Thymus (tissue), 11 donors: ENCODE results near the gene CHRDL2. TPM values are rescaled to one million over a fixed set of nuclear protein-coding genes. Genes with fewer than 3 reads are reported as not detected.
A peak's percentile ranks its signal among the peaks of the same experiment; 100 is the strongest.

ENCODE experiments used
- DNase-seq, 9 donors: peaks; one replicate each; pipeline ENCODE4 v3.0.0-alpha.2; 2013; ENCODE audit warnings: low spot score in 9 of 9, low read depth in 6 of 9, missing footprints in 1 of 9
- H3K27ac ChIP-seq, 2 donors: one replicate each; pipeline ENCODE4 v1.5.1; 2013; ENCODE audit warnings: control low read depth in 1 of 2, low read depth in 1 of 2, low read length in 1 of 2, mild to moderate bottlenecking in 1 of 2, moderate library complexity in 1 of 2
- H3K27me3 ChIP-seq, 2 donors: one replicate each; pipeline ENCODE4 v1.5.1; 2013; ENCODE audit warnings: low read length in 1 of 2; ENCODE audit not compliant: control insufficient read depth in 2 of 2, insufficient read depth in 1 of 2
- H3K36me3 ChIP-seq, 2 donors: one replicate each; pipeline ENCODE4 v1.5.1; 2013; ENCODE audit warnings: low read length in 1 of 2, mild to moderate bottlenecking in 1 of 2, moderate library complexity in 1 of 2; ENCODE audit not compliant: control insufficient read depth in 2 of 2, insufficient read depth in 2 of 2
- H3K4me1 ChIP-seq, 2 donors: one replicate each; pipeline ENCODE4 v1.5.1; 2013; ENCODE audit warnings: low read length in 2 of 2; ENCODE audit not compliant: control insufficient read depth in 2 of 2, insufficient read depth in 2 of 2
- H3K4me3 ChIP-seq, 2 donors: one replicate each; pipeline ENCODE4 v1.5.1; 2013; ENCODE audit warnings: low read length in 2 of 2, control low read depth in 1 of 2, mild to moderate bottlenecking in 1 of 2
- H3K9me3 ChIP-seq, 2 donors: one replicate each; pipeline ENCODE4 v1.5.1; 2013; ENCODE audit warnings: low read length in 1 of 2, mild to moderate bottlenecking in 1 of 2; ENCODE audit not compliant: control insufficient read depth in 2 of 2, insufficient read depth in 1 of 2
- WGBS: extraction: QIAGEN DNeasy Blood & Tissue Kit; methylation state at CpG from one replicate; pipeline ENCODE4 v1.1.7; 2013; 5-methylcytosine and 5-hydroxymethylcytosine counted together
- polyA plus RNA-seq: library from polyadenylated mRNA; stranded (reverse); fragments of 200-250 nt; gene quantifications from one replicate; pipeline ENCODE4 v1.2.3, GENCODE V29; 2013
- total RNA-seq: library from RNA; stranded (reverse); fragments of 120-200 nt; gene quantifications from one replicate; pipeline ENCODE4 v1.2.4, GENCODE V29; 2013
- donor health status: healthy.

Gene CHRDL2
- total and polyA plus RNA-seq, 2 donors, result 0.30 TPM; not detected in 1

DNA sequence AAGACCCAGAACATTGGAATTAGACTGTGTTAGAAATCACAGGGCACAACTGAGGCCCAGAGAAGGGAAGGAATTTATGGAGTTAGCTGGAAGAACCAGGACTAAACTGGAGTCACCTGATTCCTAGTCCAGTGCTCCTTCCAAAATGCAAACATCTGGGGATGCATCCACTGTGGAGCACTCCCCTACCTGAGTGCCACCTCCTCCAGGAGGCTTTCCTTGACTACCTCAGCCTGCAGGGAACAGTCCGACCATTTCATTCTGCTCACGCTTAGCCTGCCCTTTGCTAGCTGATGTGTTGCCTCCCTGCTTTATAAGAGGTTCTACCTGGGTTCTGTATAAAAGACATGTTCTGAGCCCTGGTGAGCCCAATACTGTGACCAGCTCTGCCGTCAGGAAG, 24.0 kb downstream of the CHRDL2 start:
- Histone ChIP-seq H3K4me3 (no peak overlapping the region), H3K27me3 (no peaks in the 10 kb centered on the region), H3K36me3 (no peaks in the 10 kb centered on the region), H3K9me3 (no peaks in the 10 kb centered on the region), H3K27ac (no peak overlapping the region), H3K4me1 (no peaks in the 10 kb centered on the region)
- no peak for DNase-seq
- 98% methylated on average over 3 of the region's 3 CpGs for WGBS

DNA sequence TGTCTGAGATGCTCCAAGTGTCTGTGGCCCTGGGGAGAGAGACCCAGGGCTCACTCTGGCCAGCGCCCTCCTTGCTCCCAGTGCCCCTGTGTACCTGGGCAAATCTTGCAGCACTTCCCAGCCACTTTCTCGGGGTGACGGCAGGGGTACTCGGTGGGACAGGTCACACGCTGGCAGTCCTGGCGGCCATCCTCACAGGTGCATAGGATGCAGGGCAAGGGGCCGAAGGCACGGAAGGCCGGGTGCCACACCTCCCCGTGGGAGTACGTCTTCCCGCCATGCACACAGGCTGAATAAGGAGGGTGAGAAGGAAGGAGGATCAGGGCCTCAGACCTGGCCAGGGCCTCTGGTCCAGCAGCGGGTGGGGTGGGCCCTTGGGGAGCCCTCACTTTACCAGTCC, 28.0 kb downstream of the CHRDL2 start:
- H3K27me3 ChIP-seq, result no peaks in the 10 kb centered on the region
- no peaks in the 10 kb centered on the region for H3K36me3 ChIP-seq
- no peak for DNase-seq
- no peak overlapping the region for H3K4me3 ChIP-seq
- 97% methylated on average over 13 of the region's 13 CpGs for WGBS
- no peaks in the 10 kb centered on the region for H3K9me3 ChIP-seq
- no peaks in the 10 kb centered on the region for H3K4me1 ChIP-seq
- H3K27ac ChIP-seq, result no peak overlapping the region

DNA sequence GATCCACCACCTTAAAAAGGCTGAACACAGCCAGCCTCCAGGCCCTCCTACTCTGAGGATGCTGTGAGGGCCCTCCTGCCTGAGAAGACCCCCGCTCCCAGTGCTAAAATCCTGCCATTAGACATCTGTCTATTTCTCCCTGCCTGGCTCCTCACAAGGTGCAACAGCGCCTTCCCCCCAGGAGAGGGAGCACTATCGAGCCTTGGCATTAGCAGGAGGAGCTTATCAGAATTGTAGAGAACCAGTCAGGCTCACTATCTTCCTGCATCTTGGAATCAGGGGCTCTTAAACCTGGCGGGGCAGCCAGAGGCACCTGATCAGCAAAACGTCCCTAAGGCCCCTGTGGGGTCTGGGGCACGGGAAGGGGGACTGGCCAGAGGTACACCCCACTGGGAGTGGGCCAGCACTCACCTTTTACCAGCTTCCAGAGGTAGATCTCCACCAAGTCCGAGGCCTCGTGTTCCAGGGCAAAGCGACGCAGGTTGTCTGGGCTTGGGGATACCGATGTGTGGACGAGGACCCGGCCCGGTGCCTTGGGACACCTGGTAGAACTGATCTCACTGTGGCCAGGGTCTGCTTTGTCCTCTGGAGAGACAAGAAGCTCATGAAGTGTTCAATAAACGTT, 28.7 kb downstream of the CHRDL2 start:
- H3K4me3 ChIP-seq, result no peak overlapping the region
- H3K36me3 ChIP-seq, result no peaks in the 10 kb centered on the region
- H3K27ac ChIP-seq, result no peak overlapping the region
- H3K9me3 ChIP-seq, result no peaks in the 10 kb centered on the region
- peak in 8 of 9 donors; percentile 10 to 60 (median 32) for DNase-seq
- H3K4me1 ChIP-seq, result no peaks in the 10 kb centered on the region
- peaks cover 0 to 3% of the 10 kb centered on the region in 2 donors for H3K27me3 ChIP-seq
- WGBS, result 59% methylated on average over 15 of the region's 15 CpGs

DNA sequence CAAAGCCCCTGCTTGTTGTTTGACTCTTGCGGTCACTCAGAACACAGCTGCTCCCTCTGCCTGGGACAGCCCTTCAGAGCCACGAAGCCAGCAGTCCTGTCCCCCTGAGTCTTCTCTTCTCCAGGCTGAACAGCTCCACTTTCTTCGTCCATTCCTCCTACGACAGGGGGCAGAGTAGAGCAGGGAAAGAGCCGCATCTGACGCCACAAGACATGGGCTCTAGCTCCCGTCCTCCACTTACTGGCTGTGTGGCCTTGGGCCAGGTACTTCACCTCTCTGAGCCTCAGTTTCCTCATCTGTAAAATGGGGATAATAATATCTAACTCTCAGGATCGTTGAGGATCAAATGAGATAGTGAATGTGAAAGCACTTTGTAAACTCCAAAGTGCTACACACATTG, 29.9 kb downstream of the CHRDL2 start:
- Histone ChIP-seq H3K36me3 (no peaks in the 10 kb centered on the region), H3K9me3 (no peaks in the 10 kb centered on the region), H3K27me3 (peaks cover 0 to 14% of the 10 kb centered on the region in 2 donors), H3K4me1 (peaks cover 0 to 5% of the 10 kb centered on the region in 2 donors), H3K27ac (no peak overlapping the region), H3K4me3 (no peak overlapping the region)
- DNase-seq, result no peak
- 77% methylated on average over 8 of the region's 8 CpGs for WGBS

DNA sequence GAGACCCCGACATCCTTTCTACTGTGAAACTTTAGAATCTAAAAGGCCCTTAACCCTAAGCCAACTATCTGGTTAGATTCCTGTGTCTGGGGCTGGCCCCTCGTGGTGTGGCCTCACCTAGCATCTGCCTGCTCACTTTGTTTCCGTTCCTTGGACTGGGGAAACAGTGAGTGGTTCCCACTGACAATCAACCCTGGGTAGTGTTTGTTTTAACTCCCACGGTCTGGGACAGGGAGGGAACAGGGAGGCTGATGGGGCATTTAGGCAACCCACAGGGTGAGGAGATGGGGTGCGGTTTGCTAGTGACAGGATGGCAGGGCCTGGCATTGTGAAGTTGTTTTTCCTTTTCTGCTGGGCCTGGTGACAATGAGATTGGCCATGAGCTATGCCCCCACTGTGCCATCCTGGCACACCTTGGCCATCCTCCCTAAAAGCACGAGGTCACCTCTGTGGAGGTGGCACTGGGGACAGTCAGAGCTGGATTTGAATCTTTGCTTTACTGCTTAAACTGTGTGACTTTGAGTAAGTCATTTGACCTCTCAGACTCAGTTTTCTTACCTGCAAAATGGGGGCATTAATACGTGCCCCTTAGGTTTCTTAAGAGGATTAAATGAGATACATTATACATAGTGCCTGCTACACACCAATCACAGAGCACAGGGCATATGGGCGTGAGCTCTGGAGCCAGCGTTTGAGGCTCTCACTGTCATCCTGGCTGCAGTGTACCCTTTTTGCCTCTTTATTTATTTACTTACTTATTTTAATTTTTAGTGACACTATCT, 31.4 kb downstream of the CHRDL2 start:
- no peak overlapping the region for H3K4me3 ChIP-seq
- no peak for DNase-seq
- no peaks in the 10 kb centered on the region for H3K9me3 ChIP-seq
- no peaks in the 10 kb centered on the region for H3K36me3 ChIP-seq
- H3K27me3 ChIP-seq, result peaks cover 0 to 25% of the 10 kb centered on the region in 2 donors
- H3K27ac ChIP-seq, result no peak overlapping the region
- peaks cover 0 to 6% of the 10 kb centered on the region in 2 donors for H3K4me1 ChIP-seq
- WGBS, result 93% methylated on average over 9 of the region's 9 CpGs

- Histone ChIP-seq H3K4me1 (peaks cover 0 to 6% of the 10 kb centered on the region in 2 donors), H3K4me3 (no peak overlapping the region), H3K27me3 (peaks cover 0 to 31% of the 10 kb centered on the region in 2 donors), H3K27ac (peak overlapping the region in 1 of 2 donors; percentile 46), H3K36me3 (no peaks in the 10 kb centered on the region), H3K9me3 (no peaks in the 10 kb centered on the region)
- WGBS, result 92% methylated on average over 4 of the region's 4 CpGs
- no peak for DNase-seq
These were observed 33.5 kb downstream of the CHRDL2 start for GRCh38 chr11:74697722-74698121.

GRCh38 chr11:74696939-74697675, 34.1 kb downstream of the CHRDL2 start:
- Histone ChIP-seq H3K4me3 (no peak overlapping the region), H3K9me3 (no peaks in the 10 kb centered on the region)
- 52% methylated on average over 16 of the region's 16 CpGs for WGBS

GRCh38 chr11:74696500-74696899, 34.7 kb downstream of the CHRDL2 start:
- Histone ChIP-seq H3K4me3 (no peak overlapping the region), H3K36me3 (no peaks in the 10 kb centered on the region), H3K4me1 (peaks cover 0 to 6% of the 10 kb centered on the region in 2 donors), H3K9me3 (no peaks in the 10 kb centered on the region), H3K27ac (no peak overlapping the region), H3K27me3 (peaks cover 0 to 32% of the 10 kb centered on the region in 2 donors)
- DNase-seq, result no peak
- 75% methylated on average over 6 of the region's 6 CpGs for WGBS

More at GRCh38 chr11:74696939-74697675, 34.1 kb downstream of the CHRDL2 start:
- DNase-seq, result no peak
- Histone ChIP-seq H3K4me1 (peaks cover 0 to 6% of the 10 kb centered on the region in 2 donors), H3K36me3 (no peaks in the 10 kb centered on the region), H3K27ac (peak overlapping the region in 1 of 2 donors; percentile 46), H3K27me3 (peaks cover 0 to 32% of the 10 kb centered on the region in 2 donors)
